ENCODE data around the gene GNAS. TPM values are rescaled to one million over a fixed set of nuclear protein-coding genes. Genes with fewer than 3 reads are reported as not detected.

GNAS gene
- total and polyA plus RNA-seq, 9 of the 15 experiments (the other 6 are each of a cell fraction or from before 2014, with no cell fraction given) = 128 to 648 (median 266) TPM

DNA sequence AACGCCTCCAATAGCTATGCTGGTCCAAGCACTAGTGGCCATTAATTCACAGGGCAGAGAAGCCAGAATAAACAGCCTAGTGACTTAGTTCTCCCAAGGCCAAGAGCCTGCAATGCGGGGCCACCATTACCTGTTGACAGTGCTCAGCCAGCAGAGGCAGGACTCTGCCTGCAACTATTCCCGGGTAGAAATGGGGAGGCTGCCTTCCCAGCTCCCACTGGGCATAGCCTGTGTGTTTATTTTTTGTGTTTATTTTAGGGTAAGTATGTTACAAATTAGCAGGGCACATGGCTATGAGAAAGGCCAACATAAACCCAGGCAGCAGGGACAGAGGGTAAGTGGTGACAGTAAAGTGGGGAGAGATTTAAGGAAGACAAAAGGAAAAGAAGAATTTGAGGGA lies 6.8 kb upstream of the GNAS start:
- H3K9me3 ChIP-seq (replicated peaks; ENCODE audit: control insufficient read depth, insufficient read depth, low read depth, low read length) = no peaks in the 10 kb centered on the region
- no TSS peak for BruUV-seq (replicated peaks)
- H3K27ac ChIP-seq (ENCODE audit: extremely low read depth, low read depth, low read length) = no peak overlapping the region
- no peak overlapping the region for H3K4me2 ChIP-seq (ENCODE audit: insufficient read depth, low read length)
- ChIA-PET CTCF (ENCODE audit: low intra/inter-chr PET ratio) (no interaction called here), POLR2A (interaction anchor here (0.6 to 1.1 kb wide), 4 partner anchors 8 to 31 kb away, joined by 3 read pairs; no protein-coding TSS in a partner anchor)
- H3K4me3 ChIP-seq = no peak overlapping the region
- ATAC-seq = no peak
- H3K27me3 ChIP-seq (ENCODE audit: control insufficient read depth in 2 of 2, insufficient read depth in 2 of 2, low read length in 2 of 2) = peaks cover 4 to 12% of the 10 kb centered on the region in 2 experiments; a peak in 2 of 5 replicates
- no peaks in the 10 kb centered on the region for H3K79me2 ChIP-seq (ENCODE audit: control insufficient read depth, insufficient read depth, low read length)
- in situ Hi-C loops (cut with MboI) (loop anchor here (10.0 kb wide), 1 partner anchor 191 kb away; the partner anchor contains the start of gene STX16), intact Hi-C loops (cut with micrococcal nuclease) (no loop called here)
- no peak for FAIRE-seq
- H3K9me1 ChIP-seq (ENCODE audit: control insufficient read depth, insufficient read depth, low read length) = no peaks in the 10 kb centered on the region
- H3K4me1 ChIP-seq (replicated peaks in 1 of 2; ENCODE audit: control insufficient read depth in 2 of 2, insufficient read depth in 2 of 2, low read length in 2 of 2) = peaks cover 0 to 4% of the 10 kb centered on the region in 2 experiments; a peak in 2 of 5 replicates
- H3K36me3 ChIP-seq (ENCODE audit: control insufficient read depth, insufficient read depth, low read length) = no peaks in the 10 kb centered on the region
- 14% methylated on average over 3 of the region's 3 CpGs for WGBS (ENCODE audit: insufficient coverage, low coverage, missing lambda C conversion rate)
- H2AFZ ChIP-seq (ENCODE audit: low read depth, low read length) = no peak overlapping the region
- no peak for DNase-seq (ENCODE audit: extremely low read depth in 1 of 4, low spot score in 3 of 4)
- H4K20me1 ChIP-seq (replicated peaks; ENCODE audit: control insufficient read depth, insufficient read depth, low read length) = no peaks in the 10 kb centered on the region
- no peak overlapping the region for H3K9ac ChIP-seq (ENCODE audit: insufficient read depth in 1 of 2, low read depth in 2 of 2, low read length in 2 of 2)
- TF ChIP-seq, protein P1, sequence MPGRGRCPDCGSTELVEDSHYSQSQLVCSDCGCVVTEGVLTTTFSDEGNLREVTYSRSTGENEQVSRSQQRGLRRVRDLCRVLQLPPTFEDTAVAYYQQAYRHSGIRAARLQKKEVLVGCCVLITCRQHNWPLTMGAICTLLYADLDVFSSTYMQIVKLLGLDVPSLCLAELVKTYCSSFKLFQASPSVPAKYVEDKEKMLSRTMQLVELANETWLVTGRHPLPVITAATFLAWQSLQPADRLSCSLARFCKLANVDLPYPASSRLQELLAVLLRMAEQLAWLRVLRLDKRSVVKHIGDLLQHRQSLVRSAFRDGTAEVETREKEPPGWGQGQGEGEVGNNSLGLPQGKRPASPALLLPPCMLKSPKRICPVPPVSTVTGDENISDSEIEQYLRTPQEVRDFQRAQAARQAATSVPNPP (IDR thresholded peaks at IDR 0.05; ENCODE audit: borderline replicate concordance, insufficient read depth, insufficient read length) = no peak
- TF ChIP-seq, protein P2, sequence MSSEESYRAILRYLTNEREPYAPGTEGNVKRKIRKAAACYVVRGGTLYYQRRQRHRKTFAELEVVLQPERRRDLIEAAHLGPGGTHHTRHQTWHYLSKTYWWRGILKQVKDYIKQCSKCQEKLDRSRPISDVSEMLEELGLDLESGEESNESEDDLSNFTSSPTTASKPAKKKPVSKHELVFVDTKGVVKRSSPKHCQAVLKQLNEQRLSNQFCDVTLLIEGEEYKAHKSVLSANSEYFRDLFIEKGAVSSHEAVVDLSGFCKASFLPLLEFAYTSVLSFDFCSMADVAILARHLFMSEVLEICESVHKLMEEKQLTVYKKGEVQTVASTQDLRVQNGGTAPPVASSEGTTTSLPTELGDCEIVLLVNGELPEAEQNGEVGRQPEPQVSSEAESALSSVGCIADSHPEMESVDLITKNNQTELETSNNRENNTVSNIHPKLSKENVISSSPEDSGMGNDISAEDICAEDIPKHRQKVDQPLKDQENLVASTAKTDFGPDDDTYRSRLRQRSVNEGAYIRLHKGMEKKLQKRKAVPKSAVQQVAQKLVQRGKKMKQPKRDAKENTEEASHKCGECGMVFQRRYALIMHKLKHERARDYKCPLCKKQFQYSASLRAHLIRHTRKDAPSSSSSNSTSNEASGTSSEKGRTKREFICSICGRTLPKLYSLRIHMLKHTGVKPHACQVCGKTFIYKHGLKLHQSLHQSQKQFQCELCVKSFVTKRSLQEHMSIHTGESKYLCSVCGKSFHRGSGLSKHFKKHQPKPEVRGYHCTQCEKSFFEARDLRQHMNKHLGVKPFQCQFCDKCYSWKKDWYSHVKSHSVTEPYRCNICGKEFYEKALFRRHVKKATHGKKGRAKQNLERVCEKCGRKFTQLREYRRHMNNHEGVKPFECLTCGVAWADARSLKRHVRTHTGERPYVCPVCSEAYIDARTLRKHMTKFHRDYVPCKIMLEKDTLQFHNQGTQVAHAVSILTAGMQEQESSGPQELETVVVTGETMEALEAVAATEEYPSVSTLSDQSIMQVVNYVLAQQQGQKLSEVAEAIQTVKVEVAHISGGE (CRISPR knock-in tag; IDR thresholded peaks at IDR 0.05) = no peak
- TF ChIP-seq ZNF24 (IDR thresholded peaks at IDR 0.05) (no peak), EP400 (IDR thresholded peaks at IDR 0.05) (no peak), PTBP1 (IDR thresholded peaks at IDR 0.05; ENCODE audit: low read depth, low read length) (no peak), SRF (CRISPR knock-in tag; IDR thresholded peaks at IDR 0.05) (no peak), NFRKB (IDR thresholded peaks at IDR 0.05; ENCODE audit: low read depth) (no peak), STAT5B (CRISPR knock-in tag; IDR thresholded peaks at IDR 0.05) (no peak), ZNF444 (CRISPR knock-in tag; IDR thresholded peaks at IDR 0.05) (no peak)
